ENCODE measurements around the gene PTPRD.

PTPRD gene

GRCh38 chr9:8880060-8880459 lies 1732.7 kb downstream of the PTPRD start:
- Histone ChIP-seq H3K9me2 (replicated peaks; ENCODE audit: low read depth, low read length) (no peaks in the 10 kb centered on the region), H3K9me3 (ENCODE audit: insufficient read depth, low read depth, low read length) (no peaks in the 10 kb centered on the region), H3K79me2 (ENCODE audit: insufficient read depth, low read length) (no peaks in the 10 kb centered on the region), H3K36me3 (ENCODE audit: insufficient read depth, low read length) (no peaks in the 10 kb centered on the region), H3K4me2 (ENCODE audit: low read depth, low read length, poor library complexity, severe bottlenecking) (no peak overlapping the region), H3K9ac (ENCODE audit: low read depth, low read length, poor library complexity, severe bottlenecking) (no peak overlapping the region), H3K4me1 (ENCODE audit: insufficient read depth, low read length, poor library complexity, severe bottlenecking) (peaks cover 7% of the 10 kb centered on the region), H2AFZ (ENCODE audit: low read length) (0 out of 2 replicates have a peak overlapping the region, but pooled peaks have one; percentile 13), H3F3A (ENCODE audit: low read depth) (no peaks in the 10 kb centered on the region), H3K4me3 (ENCODE audit: low read length, poor library complexity, severe bottlenecking) (no peak overlapping the region), H3K27me3 (ENCODE audit: insufficient read depth, low read length, poor library complexity, severe bottlenecking) (no peaks in the 10 kb centered on the region), H4K20me1 (ENCODE audit: insufficient read depth, low read length, poor library complexity, severe bottlenecking) (no peaks in the 10 kb centered on the region)
- TF ChIP-seq CTCF (conservative IDR thresholded peaks at IDR 0.05; ENCODE audit: low read length), result no peak
- TF ChIP-seq EZH2phosphoT487 (IDR thresholded peaks at IDR 0.05; ENCODE audit: borderline replicate concordance), result no peak

GRCh38 chr9:8879284-8879683 lies 1733.5 kb downstream of the PTPRD start:
- H3K36me3 ChIP-seq (ENCODE audit: insufficient read depth, low read length), result no peaks in the 10 kb centered on the region
- no peak overlapping the region for H3K4me2 ChIP-seq (ENCODE audit: low read depth, low read length, poor library complexity, severe bottlenecking)
- no peaks in the 10 kb centered on the region for H4K20me1 ChIP-seq (ENCODE audit: insufficient read depth, low read length, poor library complexity, severe bottlenecking)
- H3K9ac ChIP-seq (ENCODE audit: low read depth, low read length, poor library complexity, severe bottlenecking), result no peak overlapping the region
- peaks cover 3% of the 10 kb centered on the region for H3K4me1 ChIP-seq (ENCODE audit: insufficient read depth, low read length, poor library complexity, severe bottlenecking)
- no peaks in the 10 kb centered on the region for H3F3A ChIP-seq (ENCODE audit: low read depth)
- H3K9me3 ChIP-seq (ENCODE audit: insufficient read depth, low read depth, low read length), result no peaks in the 10 kb centered on the region
- no peaks in the 10 kb centered on the region for H3K79me2 ChIP-seq (ENCODE audit: insufficient read depth, low read length)
- H3K9me2 ChIP-seq (replicated peaks; ENCODE audit: low read depth, low read length), result no peaks in the 10 kb centered on the region
- no peak overlapping the region for H3K4me3 ChIP-seq (ENCODE audit: low read length, poor library complexity, severe bottlenecking)
- no peaks in the 10 kb centered on the region for H3K27me3 ChIP-seq (ENCODE audit: insufficient read depth, low read length, poor library complexity, severe bottlenecking)
- TF ChIP-seq CTCF (conservative IDR thresholded peaks at IDR 0.05; ENCODE audit: low read length) (no peak), EZH2phosphoT487 (IDR thresholded peaks at IDR 0.05; ENCODE audit: borderline replicate concordance) (no peak)
- no peak overlapping the region for H2AFZ ChIP-seq (ENCODE audit: low read length)

GRCh38 chr9:8877753-8878494 lies 1734.9 kb downstream of the PTPRD start:
- no peak overlapping the region for H2AFZ ChIP-seq (ENCODE audit: low read length)
- no peak overlapping the region for H3K4me2 ChIP-seq (ENCODE audit: low read depth, low read length, poor library complexity, severe bottlenecking)
- no peaks in the 10 kb centered on the region for H3F3A ChIP-seq (ENCODE audit: low read depth)
- H3K9ac ChIP-seq (ENCODE audit: low read depth, low read length, poor library complexity, severe bottlenecking), result no peak overlapping the region
- no peak for TF ChIP-seq CTCF (conservative IDR thresholded peaks at IDR 0.05; ENCODE audit: low read length)
- no peak for TF ChIP-seq EZH2phosphoT487 (IDR thresholded peaks at IDR 0.05; ENCODE audit: borderline replicate concordance)
- H4K20me1 ChIP-seq (ENCODE audit: insufficient read depth, low read length, poor library complexity, severe bottlenecking), result no peaks in the 10 kb centered on the region
- H3K79me2 ChIP-seq (ENCODE audit: insufficient read depth, low read length), result no peaks in the 10 kb centered on the region
- no peaks in the 10 kb centered on the region for H3K27me3 ChIP-seq (ENCODE audit: insufficient read depth, low read length, poor library complexity, severe bottlenecking)
- no peak overlapping the region for H3K4me3 ChIP-seq (ENCODE audit: low read length, poor library complexity, severe bottlenecking)
- H3K9me2 ChIP-seq (replicated peaks; ENCODE audit: low read depth, low read length), result no peaks in the 10 kb centered on the region
- H3K4me1 ChIP-seq (ENCODE audit: insufficient read depth, low read length, poor library complexity, severe bottlenecking), result peaks cover 7% of the 10 kb centered on the region
- no peaks in the 10 kb centered on the region for H3K36me3 ChIP-seq (ENCODE audit: insufficient read depth, low read length)
- H3K9me3 ChIP-seq (ENCODE audit: insufficient read depth, low read depth, low read length), result no peaks in the 10 kb centered on the region

All from Loucy (cell line).